GM23338 (cell line): ENCODE results near the gene FURIN. TPM values are rescaled to one million over a fixed set of nuclear protein-coding genes. Genes with fewer than 3 reads are reported as not detected.
A peak's percentile ranks its signal among the peaks of the same experiment; 100 is the strongest.

ENCODE experiments used
- ATAC-seq: fragments of 200-7000 bp; cut with Tn5 transposase; 3 replicates; pipeline ENCODE4 v1.9.1; 2020
- DNase-seq: peaks from one replicate; pipeline ENCODE4 v3.0.0-alpha.2; 2015; ENCODE audit warnings: low spot score
- H2AFZ ChIP-seq: fragments of 200-600 bp; sonication (generic); 2 replicates; pipeline ENCODE4 v1.8.0; 2016; ENCODE audit warnings: antibody characterized with exemption, mild to moderate bottlenecking, moderate library complexity
- H3F3A ChIP-seq: fragments of 200-600 bp; sonication (generic); replicated peaks from 2 replicates; pipeline ENCODE4 v1.8.0; 2017; ENCODE audit warnings: antibody characterized with exemption, mixed run types, low read depth
- H3K27ac ChIP-seq: fragments of 200-600 bp; sonication (generic); 2 replicates; pipeline ENCODE4 v1.6.1; 2016; ENCODE audit warnings: low read depth
- H3K27me3 ChIP-seq: fragments of 200-600 bp; sonication (generic); 2 replicates; pipeline ENCODE4 v1.8.0; 2016; ENCODE audit warnings: mild to moderate bottlenecking, mixed run types, moderate library complexity; ENCODE audit not compliant: insufficient read depth
- H3K36me3 ChIP-seq: fragments of 200-600 bp; sonication (generic); 2 replicates; pipeline ENCODE4 v1.8.0; 2016; ENCODE audit warnings: mild to moderate bottlenecking; ENCODE audit not compliant: insufficient read depth
- H3K4me1 ChIP-seq: fragments of 200-600 bp; sonication (generic); 2 replicates; pipeline ENCODE4 v1.8.0; 2016; ENCODE audit warnings: mild to moderate bottlenecking, moderate library complexity; ENCODE audit not compliant: insufficient read depth
- H3K4me2 ChIP-seq: fragments of 200-600 bp; sonication (generic); 2 replicates; pipeline ENCODE4 v1.7.1; 2017; ENCODE audit warnings: mixed run types
- H3K4me3 ChIP-seq: fragments of 200-600 bp; sonication (generic); 2 replicates; pipeline ENCODE4 v1.6.1; 2016; ENCODE audit warnings: mixed run types
- H3K79me2 ChIP-seq: fragments of 200-600 bp; sonication (generic); replicated peaks from 2 replicates; pipeline ENCODE4 v1.8.0; 2017; ENCODE audit warnings: mild to moderate bottlenecking; ENCODE audit not compliant: insufficient read depth
- H3K9me2 ChIP-seq: fragments of 200-600 bp; sonication (generic); 2 replicates; pipeline ENCODE4 v1.8.0; 2017; ENCODE audit not compliant: insufficient read depth
- H4K20me1 ChIP-seq: fragments of 200-600 bp; sonication (generic); replicated peaks from 2 replicates; pipeline ENCODE4 v1.8.0; 2017; ENCODE audit warnings: mild to moderate bottlenecking; ENCODE audit not compliant: insufficient read depth
- H3K27ac Mint-ChIP-seq: 2 replicates; pipeline ENCODE4 v1.8.0; 2020; ENCODE audit warnings: inconsistent platforms, mild to moderate bottlenecking, moderate library complexity, mixed read lengths
- H3K27me3 Mint-ChIP-seq: 3 replicates; pipeline ENCODE4 v1.8.0; 2022; ENCODE audit warnings: low read depth, mild to moderate bottlenecking, moderate library complexity, mixed read lengths, inconsistent platforms; ENCODE audit not compliant: insufficient read depth, poor library complexity
- H3K36me3 Mint-ChIP-seq: 3 replicates; pipeline ENCODE4 v1.8.0; 2021; ENCODE audit warnings: low read depth, mild to moderate bottlenecking, inconsistent platforms, moderate library complexity, mixed read lengths
- H3K4me1 Mint-ChIP-seq: 3 replicates; pipeline ENCODE4 v1.8.0; 2020; ENCODE audit warnings: mild to moderate bottlenecking, inconsistent platforms, mixed read lengths
- H3K4me3 Mint-ChIP-seq: 3 replicates; pipeline ENCODE4 v1.8.0; 2021; ENCODE audit warnings: moderate library complexity, mild to moderate bottlenecking, inconsistent platforms, mixed read lengths
- H3K9me3 Mint-ChIP-seq: 3 replicates; pipeline ENCODE4 v1.8.0; 2020; ENCODE audit warnings: moderate library complexity, mild to moderate bottlenecking, inconsistent platforms, mixed read lengths
- CREB1 ChIP-seq: fragments of 250-450 bp; sonication (Bioruptor Pico); IDR thresholded peaks from 2 replicates; pipeline ENCODE4 v1.5.0; 2020; ENCODE audit warnings: low read depth, mild to moderate bottlenecking, moderate library complexity
- EZH2 ChIP-seq: fragments of 200-600 bp; sonication (generic); IDR thresholded peaks from one replicate; pipeline ENCODE4 v1.8.0; 2017; ENCODE audit warnings: antibody characterized with exemption, mild to moderate bottlenecking, low read depth; ENCODE audit not compliant: unreplicated experiment
- JUNB ChIP-seq: IDR thresholded peaks from one replicate; pipeline ENCODE4 v1.6.1; 2016; ENCODE audit warnings: antibody characterized with exemption; ENCODE audit not compliant: unreplicated experiment
- NANOG ChIP-seq: IDR thresholded peaks from 2 replicates; pipeline ENCODE4 v1.6.1; 2016; ENCODE audit warnings: antibody characterized with exemption, borderline replicate concordance
- POLR2AphosphoS5 ChIP-seq: IDR thresholded peaks from 2 replicates; pipeline ENCODE4 v1.6.1; 2016; ENCODE audit warnings: antibody characterized with exemption, low read depth
- ZNF114 ChIP-seq: fragments of 250-450 bp; sonication (Bioruptor Pico); IDR thresholded peaks from 2 replicates; pipeline ENCODE4 v1.5.0; 2020; ENCODE audit warnings: mild to moderate bottlenecking, moderate library complexity
- ZNF331 ChIP-seq: fragments of 250-450 bp; sonication (Bioruptor Pico); IDR thresholded peaks from 2 replicates; pipeline ENCODE4 v1.5.0; 2020; ENCODE audit warnings: low read depth, mild to moderate bottlenecking, moderate library complexity
- polyA plus RNA-seq: library from polyadenylated mRNA; unstranded; fragments of >200 nt; fragmentation: Nextera tagmentation; extraction: Ambion mirVana; gene quantifications from 2 replicates; pipeline ENCODE4 v1.2.1, GENCODE V29; 2016
- total RNA-seq: library from RNA; depleted of rRNA; stranded (reverse); fragments of >200 nt; shearing (Covaris generic); gene quantifications from 2 replicates; pipeline ENCODE4 v1.2.3, GENCODE V29; 2014
- TF ChIP-seq, protein P1 (sequence below), 2 experiments: fragments of 200-600 bp in 1 of 2; sonication (generic) in 1 of 2; conservative IDR thresholded peaks; 2 replicates each; pipeline versions ENCODE4 v1.5.1 to v1.6.1; 2016 to 2017; ENCODE audit warnings: antibody characterized with exemption in 2 of 2, low read depth in 2 of 2, mild to moderate bottlenecking in 2 of 2, moderate library complexity in 1 of 2
- TF ChIP-seq, protein P2 (sequence below): IDR thresholded peaks from one replicate; pipeline ENCODE4 v1.6.1; 2018; ENCODE audit warnings: antibody characterized with exemption; ENCODE audit not compliant: unreplicated experiment
- TF ChIP-seq, protein P3 (sequence below): IDR thresholded peaks from 2 replicates; pipeline ENCODE4 v1.6.1; 2016; ENCODE audit warnings: antibody characterized with exemption

Gene FURIN
- total and polyA plus RNA-seq, 2 experiments from 2014 or later, result 6.3 to 20.9 TPM

DNA sequence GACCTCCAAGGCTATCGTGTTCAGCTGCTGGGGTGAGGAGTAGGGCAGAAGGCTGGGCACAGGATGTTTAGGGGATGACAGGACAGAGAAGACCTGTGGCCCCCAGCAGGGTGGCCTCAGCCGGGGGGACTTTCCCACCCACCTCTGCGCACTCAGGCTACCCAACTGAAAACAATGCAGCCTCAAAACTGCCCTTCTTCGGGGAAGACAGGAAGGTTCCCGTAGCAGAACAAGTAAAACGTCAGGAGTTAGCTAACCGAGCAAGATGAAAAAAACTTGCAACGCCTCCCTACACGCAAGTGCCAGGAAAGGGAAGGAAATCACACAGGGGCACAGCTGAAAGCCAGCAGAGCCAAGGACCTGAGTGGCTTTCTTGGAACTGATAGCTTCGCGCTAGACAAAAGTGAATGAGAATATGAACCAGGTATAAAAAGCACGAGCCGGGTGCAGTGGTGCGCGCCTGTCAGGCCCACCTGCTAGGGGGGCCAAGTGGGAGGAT, 38.4 kb upstream of the FURIN start:
- H3K4me3 ChIP-seq, result no peak overlapping the region
- Mint-ChIP-seq H3K27ac (peak overlapping the region; percentile 60; the same call in 1 of the 2 replicates), H3K4me3 (no peak overlapping the region), H3K4me1 (peaks cover 15% of the 10 kb centered on the region), H3K9me3 (peaks cover 5% of the 10 kb centered on the region; the same call in 1 of the 3 replicates), H3K36me3 (no peaks in the 10 kb centered on the region), H3K27me3 (peaks cover 2% of the 10 kb centered on the region)
- DNase-seq, result no peak
- peaks cover 3% of the 10 kb centered on the region; the same call in 1 of the 2 replicates for H3K4me1 ChIP-seq
- no peaks in the 10 kb centered on the region for H3K27me3 ChIP-seq
- H4K20me1 ChIP-seq, result no peaks in the 10 kb centered on the region
- no peaks in the 10 kb centered on the region for H3K9me2 ChIP-seq
- H3F3A ChIP-seq, result no peaks in the 10 kb centered on the region
- H3K27ac ChIP-seq, result no peak overlapping the region
- H3K4me2 ChIP-seq, result no peak overlapping the region
- no peak for ATAC-seq
- H2AFZ ChIP-seq, result no peak overlapping the region
- no peaks in the 10 kb centered on the region for H3K36me3 ChIP-seq
- H3K79me2 ChIP-seq, result no peaks in the 10 kb centered on the region
- TF ChIP-seq ZNF114 (CRISPR knock-in tag), result no peak

DNA sequence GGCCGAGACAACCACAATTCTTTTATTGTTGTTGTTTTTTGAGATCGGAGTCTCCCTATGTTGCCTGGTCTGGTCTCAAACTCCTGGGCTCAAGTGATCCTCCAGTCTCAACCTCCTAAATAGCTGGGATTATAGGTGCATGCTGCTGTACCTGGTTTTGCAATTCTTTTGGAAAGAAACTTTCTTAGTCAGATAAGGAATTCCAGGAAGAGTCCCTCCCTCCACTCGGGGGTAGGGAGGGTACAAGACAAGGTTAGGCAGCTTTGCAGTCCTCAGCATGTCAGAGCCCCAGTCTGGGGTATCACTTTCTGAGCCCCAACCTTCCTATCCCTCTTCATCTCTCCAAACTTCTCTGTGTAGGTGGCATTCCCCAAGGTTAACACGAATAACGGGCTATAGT, 33.8 kb upstream of the FURIN start:
- Histone ChIP-seq H3K27ac (0 out of 2 replicates have a peak overlapping the region, but pooled peaks have one; percentile 6), H3F3A (peaks cover 10% of the 10 kb centered on the region; the same call in 1 of the 2 replicates), H3K4me1 (peaks cover 14% of the 10 kb centered on the region), H2AFZ (peak overlapping the region; percentile 90), H3K4me3 (no peak overlapping the region), H3K27me3 (no peaks in the 10 kb centered on the region), H3K36me3 (no peaks in the 10 kb centered on the region), H3K9me2 (no peaks in the 10 kb centered on the region), H3K79me2 (no peaks in the 10 kb centered on the region), H3K4me2 (no peak overlapping the region), H4K20me1 (no peaks in the 10 kb centered on the region)
- no peak overlapping the region for H3K4me3 Mint-ChIP-seq
- H3K27me3 Mint-ChIP-seq, result peaks cover 19% of the 10 kb centered on the region
- H3K27ac Mint-ChIP-seq, result no peak overlapping the region
- DNase-seq (no peak), ATAC-seq (no peak)
- H3K9me3 Mint-ChIP-seq, result no peaks in the 10 kb centered on the region
- no peaks in the 10 kb centered on the region for H3K36me3 Mint-ChIP-seq
- H3K4me1 Mint-ChIP-seq, result peaks cover 40% of the 10 kb centered on the region
- TF ChIP-seq CREB1 (CRISPR knock-in tag) (no peak), NANOG (no peak), ZNF114 (CRISPR knock-in tag) (no peak), EZH2 (no peak), POLR2AphosphoS5 (no peak), JUNB (no peak), ZNF331 (CRISPR knock-in tag) (no peak)
- TF ChIP-seq, protein P1, sequence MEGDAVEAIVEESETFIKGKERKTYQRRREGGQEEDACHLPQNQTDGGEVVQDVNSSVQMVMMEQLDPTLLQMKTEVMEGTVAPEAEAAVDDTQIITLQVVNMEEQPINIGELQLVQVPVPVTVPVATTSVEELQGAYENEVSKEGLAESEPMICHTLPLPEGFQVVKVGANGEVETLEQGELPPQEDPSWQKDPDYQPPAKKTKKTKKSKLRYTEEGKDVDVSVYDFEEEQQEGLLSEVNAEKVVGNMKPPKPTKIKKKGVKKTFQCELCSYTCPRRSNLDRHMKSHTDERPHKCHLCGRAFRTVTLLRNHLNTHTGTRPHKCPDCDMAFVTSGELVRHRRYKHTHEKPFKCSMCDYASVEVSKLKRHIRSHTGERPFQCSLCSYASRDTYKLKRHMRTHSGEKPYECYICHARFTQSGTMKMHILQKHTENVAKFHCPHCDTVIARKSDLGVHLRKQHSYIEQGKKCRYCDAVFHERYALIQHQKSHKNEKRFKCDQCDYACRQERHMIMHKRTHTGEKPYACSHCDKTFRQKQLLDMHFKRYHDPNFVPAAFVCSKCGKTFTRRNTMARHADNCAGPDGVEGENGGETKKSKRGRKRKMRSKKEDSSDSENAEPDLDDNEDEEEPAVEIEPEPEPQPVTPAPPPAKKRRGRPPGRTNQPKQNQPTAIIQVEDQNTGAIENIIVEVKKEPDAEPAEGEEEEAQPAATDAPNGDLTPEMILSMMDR (conservative IDR thresholded peaks at IDR 0.05; ENCODE audit: low read depth in 2 of 2), result no peak
- TF ChIP-seq, protein P2, sequence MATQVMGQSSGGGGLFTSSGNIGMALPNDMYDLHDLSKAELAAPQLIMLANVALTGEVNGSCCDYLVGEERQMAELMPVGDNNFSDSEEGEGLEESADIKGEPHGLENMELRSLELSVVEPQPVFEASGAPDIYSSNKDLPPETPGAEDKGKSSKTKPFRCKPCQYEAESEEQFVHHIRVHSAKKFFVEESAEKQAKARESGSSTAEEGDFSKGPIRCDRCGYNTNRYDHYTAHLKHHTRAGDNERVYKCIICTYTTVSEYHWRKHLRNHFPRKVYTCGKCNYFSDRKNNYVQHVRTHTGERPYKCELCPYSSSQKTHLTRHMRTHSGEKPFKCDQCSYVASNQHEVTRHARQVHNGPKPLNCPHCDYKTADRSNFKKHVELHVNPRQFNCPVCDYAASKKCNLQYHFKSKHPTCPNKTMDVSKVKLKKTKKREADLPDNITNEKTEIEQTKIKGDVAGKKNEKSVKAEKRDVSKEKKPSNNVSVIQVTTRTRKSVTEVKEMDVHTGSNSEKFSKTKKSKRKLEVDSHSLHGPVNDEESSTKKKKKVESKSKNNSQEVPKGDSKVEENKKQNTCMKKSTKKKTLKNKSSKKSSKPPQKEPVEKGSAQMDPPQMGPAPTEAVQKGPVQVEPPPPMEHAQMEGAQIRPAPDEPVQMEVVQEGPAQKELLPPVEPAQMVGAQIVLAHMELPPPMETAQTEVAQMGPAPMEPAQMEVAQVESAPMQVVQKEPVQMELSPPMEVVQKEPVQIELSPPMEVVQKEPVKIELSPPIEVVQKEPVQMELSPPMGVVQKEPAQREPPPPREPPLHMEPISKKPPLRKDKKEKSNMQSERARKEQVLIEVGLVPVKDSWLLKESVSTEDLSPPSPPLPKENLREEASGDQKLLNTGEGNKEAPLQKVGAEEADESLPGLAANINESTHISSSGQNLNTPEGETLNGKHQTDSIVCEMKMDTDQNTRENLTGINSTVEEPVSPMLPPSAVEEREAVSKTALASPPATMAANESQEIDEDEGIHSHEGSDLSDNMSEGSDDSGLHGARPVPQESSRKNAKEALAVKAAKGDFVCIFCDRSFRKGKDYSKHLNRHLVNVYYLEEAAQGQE, result no peak
- TF ChIP-seq, protein P3, sequence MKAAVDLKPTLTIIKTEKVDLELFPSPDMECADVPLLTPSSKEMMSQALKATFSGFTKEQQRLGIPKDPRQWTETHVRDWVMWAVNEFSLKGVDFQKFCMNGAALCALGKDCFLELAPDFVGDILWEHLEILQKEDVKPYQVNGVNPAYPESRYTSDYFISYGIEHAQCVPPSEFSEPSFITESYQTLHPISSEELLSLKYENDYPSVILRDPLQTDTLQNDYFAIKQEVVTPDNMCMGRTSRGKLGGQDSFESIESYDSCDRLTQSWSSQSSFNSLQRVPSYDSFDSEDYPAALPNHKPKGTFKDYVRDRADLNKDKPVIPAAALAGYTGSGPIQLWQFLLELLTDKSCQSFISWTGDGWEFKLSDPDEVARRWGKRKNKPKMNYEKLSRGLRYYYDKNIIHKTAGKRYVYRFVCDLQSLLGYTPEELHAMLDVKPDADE, result no peak
